Measurements from ENCODE around the gene CDA. TPM values are rescaled to one million over a fixed set of nuclear protein-coding genes. Genes with fewer than 3 reads are reported as not detected.

CDA gene
- total and polyA plus RNA-seq, 2 of the 8 experiments (the other 6 are each of a cell fraction or from before 2014, with no cell fraction given): 4.4 to 11.3 TPM

DNA sequence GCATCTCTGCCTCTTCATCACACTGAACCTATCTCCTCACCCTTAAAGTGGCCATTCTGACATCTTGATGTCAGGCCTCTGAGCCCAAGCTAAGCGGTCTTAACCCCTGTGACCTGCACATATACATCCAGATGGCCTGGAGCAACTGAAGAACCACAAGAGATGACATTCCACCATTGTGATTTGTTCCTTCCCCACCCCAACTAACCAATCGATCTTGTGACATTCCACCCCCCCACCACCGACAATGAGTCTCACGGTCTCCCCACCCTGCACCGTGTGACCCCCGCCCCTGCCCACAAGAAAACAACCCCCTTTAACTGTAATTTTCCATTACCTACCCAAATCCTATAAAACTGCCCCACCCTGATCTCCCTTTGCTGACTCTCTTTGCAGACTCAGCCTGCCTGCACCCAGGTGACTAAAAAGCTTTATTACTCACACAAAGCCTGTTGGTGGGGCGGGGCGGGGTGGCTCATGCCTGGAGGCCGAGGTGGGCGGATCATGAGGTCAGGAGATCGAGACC, 23.4 kb downstream of the CDA start:
- Histone ChIP-seq H3K36me3 (ENCODE audit: control insufficient read depth in 2 of 4, insufficient read depth in 4 of 4, low read length in 3 of 4) (no peaks in the 10 kb centered on the region), H2BK12ac (ENCODE audit: low read depth, low read length) (no peak overlapping the region), H2BK120ac (replicated peaks; ENCODE audit: low read depth, low read length) (no peak overlapping the region), H2BK5ac (ENCODE audit: low read depth, low read length) (no peak overlapping the region), H4K5ac (ENCODE audit: insufficient read length, low read depth, low read length) (no peak overlapping the region), H3K4me1 (replicated peaks in 1 of 4; ENCODE audit: control insufficient read depth in 3 of 4, insufficient read depth in 4 of 4, low read length in 3 of 4) (peaks cover 0 to 5% (median 4%) of the 10 kb centered on the region in 4 experiments; a peak in 4 of 7 replicates), H2AFZ (ENCODE audit: low read length) (no peak overlapping the region), H2AK5ac (ENCODE audit: low read depth, low read length) (no peak overlapping the region), H2BK15ac (ENCODE audit: low read length) (no peak overlapping the region), H2BK20ac (ENCODE audit: low read length) (no peak overlapping the region), H3K4me2 (ENCODE audit: insufficient read depth in 1 of 2, low read depth in 2 of 2, low read length in 2 of 2) (no peak overlapping the region), H3K79me1 (ENCODE audit: low read depth, low read length) (no peaks in the 10 kb centered on the region), H3K23me2 (ENCODE audit: low read depth, low read length) (no peaks in the 10 kb centered on the region), H3K27ac (ENCODE audit: low read depth, low read length) (no peak overlapping the region), H3K9ac (replicated peaks in 1 of 4; ENCODE audit: extremely low read depth in 1 of 4, low read depth in 3 of 4, low read length in 3 of 4) (no peak overlapping the region), H3K79me2 (ENCODE audit: control insufficient read depth in 1 of 2, insufficient read depth in 2 of 2, low read length in 2 of 2) (no peaks in the 10 kb centered on the region), H3K4me3 (ENCODE audit: extremely low read depth in 1 of 4, insufficient read depth in 2 of 4, low read depth in 3 of 4, low read length in 4 of 4) (no peak overlapping the region), H4K8ac (ENCODE audit: extremely low read depth, insufficient read depth, low read length) (no peak overlapping the region), H4K20me1 (replicated peaks in 1 of 2; ENCODE audit: control insufficient read depth in 1 of 2, insufficient read depth in 2 of 2, low read length in 2 of 2) (no peaks in the 10 kb centered on the region), H3K56ac (replicated peaks; ENCODE audit: insufficient read length, low read depth, low read length) (no peak overlapping the region), H3K14ac (ENCODE audit: insufficient read length) (no peak overlapping the region), H3K18ac (ENCODE audit: extremely low read depth, low read length) (no peak overlapping the region), H3K9me3 (ENCODE audit: insufficient read depth in 2 of 2, low read depth in 1 of 2, low read length in 1 of 2) (no peaks in the 10 kb centered on the region), H3K27me3 (replicated peaks in 1 of 4; ENCODE audit: control insufficient read depth in 3 of 4, extremely low read depth in 1 of 4, insufficient read depth in 3 of 4, low read length in 3 of 4) (no peaks in the 10 kb centered on the region), H3K4ac (replicated peaks; ENCODE audit: insufficient read length, low read depth, low read length) (no peak overlapping the region), H3K23ac (ENCODE audit: insufficient read length) (no peak overlapping the region), H4K91ac (replicated peaks; ENCODE audit: insufficient read length, low read length) (no peak overlapping the region)
- ChIA-PET POLR2A (ENCODE audit: partially characterized antibody) (interaction anchor here (1.4 kb wide), 1 partner anchor 14 kb away, joined by 3 read pairs; no protein-coding TSS in a partner anchor), CTCF (ENCODE audit: partially characterized antibody) (interaction anchor here (1.0 to 1.3 kb wide), 2 partner anchors 17 to 34 kb away, joined by 3 read pairs; no protein-coding TSS in a partner anchor)
- WGBS, 2 experiments (ENCODE audit: extremely low coverage in 1 of 2, insufficient coverage in 1 of 2, insufficient read length in 1 of 2, insufficient replicate concordance in 2 of 2, low coverage in 1 of 2, low lambda C conversion rate in 2 of 2, missing lambda C conversion rate in 1 of 2): 85% methylated on average over 6 of the region's 11 CpGs; no CpG with 5 or more reads in 1 of the 2 experiments
- DNase-seq (ENCODE audit: low read depth in 1 of 2, low spot score in 2 of 2) (no peak), FAIRE-seq (no peak)
- TF ChIP-seq KDM1A (IDR thresholded peaks at IDR 0.05; ENCODE audit: borderline replicate concordance, low read length) (no peak), HDAC6 (IDR thresholded peaks at IDR 0.05; ENCODE audit: low read depth, low read length) (no peak), ASH2L (IDR thresholded peaks at IDR 0.05; ENCODE audit: low read length) (no peak), CTBP2 (IDR thresholded peaks at IDR 0.05; ENCODE audit: borderline replicate concordance, insufficient read depth, insufficient read length, low read length) (no peak), SUZ12 (IDR thresholded peaks at IDR 0.05; ENCODE audit: low read length) (no peak)

Measured in H1 (cell line).